ENCODE results near the gene SLC31A2.

- no peak for TF ChIP-seq CTCF (IDR thresholded peaks at IDR 0.05)
- no peak for TF ChIP-seq POLR2A (IDR thresholded peaks at IDR 0.05)
- TF ChIP-seq EP300 (IDR thresholded peaks at IDR 0.05): no peak
These were observed 34.5 kb downstream of the SLC31A2 start for GRCh38 chr9:113185271-113185670.

Measured in ovary (tissue), 3 donors.